H1 (cell line): ENCODE data around the gene TMEM200C. TPM values are rescaled to one million over a fixed set of nuclear protein-coding genes. Genes with fewer than 3 reads are reported as not detected.

ENCODE experiments used
- CTCF ChIA-PET: fragments of 300-600 bp; sonication (Branson Sonifier 250); formaldehyde crosslinking; loops from one replicate; lab custom pipeline; 2021; ENCODE audit not compliant: partially characterized antibody; lab: Charles Lee
- POLR2A ChIA-PET: fragments of 300-600 bp; sonication (Branson Sonifier 250); formaldehyde crosslinking; loops from one replicate; lab custom pipeline; 2021; ENCODE audit warnings: inconsistent platforms; ENCODE audit not compliant: partially characterized antibody; lab: Charles Lee
- DNase-seq, 2 experiments: peaks; one replicate each; pipeline versions ENCODE4 v3.0.0 to v3.0.0-alpha.2; 2010 to 2022; ENCODE audit warnings: low spot score in 2 of 2, low read depth in 1 of 2, mixed read lengths in 1 of 2
- FAIRE-seq: peaks from 2 replicates; lab custom pipeline; 2011; peaks lifted over from hg19 to GRCh38; lab: Jason Lieb, UNC
- H2AFZ ChIP-seq: 2 replicates; pipeline ENCODE4 v1.8.1; 2012; ENCODE audit warnings: low read length, inconsistent platforms
- H2AK5ac ChIP-seq: 2 replicates; pipeline ENCODE4 v1.6.1; 2013; ENCODE audit warnings: low read depth, low read length
- H2BK120ac ChIP-seq: replicated peaks from 2 replicates; pipeline ENCODE3; 2013; ENCODE audit warnings: low read depth, low read length, inconsistent platforms
- H2BK12ac ChIP-seq: 2 replicates; pipeline ENCODE4 v1.6.1; 2013; ENCODE audit warnings: low read depth, low read length
- H2BK15ac ChIP-seq: 2 replicates; pipeline ENCODE4 v1.6.1; 2013; ENCODE audit warnings: low read length
- H2BK20ac ChIP-seq: 2 replicates; pipeline ENCODE4 v1.6.1; 2013; ENCODE audit warnings: low read length
- H2BK5ac ChIP-seq: 2 replicates; pipeline ENCODE4 v1.6.1; 2013; ENCODE audit warnings: low read depth, low read length
- H3K14ac ChIP-seq: 2 replicates; pipeline ENCODE4 v1.6.1; 2013; ENCODE audit warnings: inconsistent platforms; ENCODE audit not compliant: insufficient read length
- H3K18ac ChIP-seq: 2 replicates; pipeline ENCODE4 v1.6.1; 2013; ENCODE audit warnings: low read length; ENCODE audit errors: extremely low read depth
- H3K23ac ChIP-seq: 2 replicates; pipeline ENCODE4 v1.6.1; 2013; ENCODE audit warnings: inconsistent platforms; ENCODE audit not compliant: insufficient read length
- H3K23me2 ChIP-seq: 2 replicates; pipeline ENCODE4 v1.6.1; 2013; ENCODE audit warnings: low read depth, low read length
- H3K27ac ChIP-seq: 2 replicates; pipeline ENCODE4 v1.6.1; 2011; ENCODE audit warnings: low read depth, low read length, inconsistent platforms
- H3K27me3 ChIP-seq, 4 experiments: replicated peaks in 1 of 4; 1 replicate in 1 of 4; 2 replicates in 3 of 4; pipeline versions ENCODE4 v1.6.1 to v1.8.1; 2011 to 2013; ENCODE audit warnings: low read length in 3 of 4, mild to moderate bottlenecking in 3 of 4, inconsistent platforms in 2 of 4, mixed read lengths in 2 of 4, moderate library complexity in 1 of 4; ENCODE audit not compliant: control insufficient read depth in 3 of 4, insufficient read depth in 3 of 4; ENCODE audit errors: extremely low read depth in 1 of 4
- H3K36me3 ChIP-seq, 4 experiments: 2 replicates each; pipeline versions ENCODE4 v1.6.1 to v1.8.1; 2011 to 2013; ENCODE audit warnings: mild to moderate bottlenecking in 4 of 4, low read length in 3 of 4, moderate library complexity in 2 of 4, control low read depth in 1 of 4, inconsistent platforms in 1 of 4; ENCODE audit not compliant: insufficient read depth in 4 of 4, control insufficient read depth in 2 of 4
- H3K4ac ChIP-seq: replicated peaks from 2 replicates; pipeline ENCODE3; 2013; ENCODE audit warnings: low read length, low read depth, mixed read lengths, inconsistent platforms; ENCODE audit not compliant: insufficient read length
- H3K4me1 ChIP-seq, 4 experiments: replicated peaks in 1 of 4; 1 replicate in 1 of 4; 2 replicates in 3 of 4; pipeline versions ENCODE4 v1.6.1 to v1.8.1; 2011 to 2013; ENCODE audit warnings: low read length in 3 of 4, inconsistent platforms in 2 of 4, mixed read lengths in 1 of 4; ENCODE audit not compliant: insufficient read depth in 4 of 4, control insufficient read depth in 3 of 4
- H3K4me2 ChIP-seq, 2 experiments: 2 replicates each; pipeline versions ENCODE4 v1.6.1 to v1.8.1; 2011 to 2013; ENCODE audit warnings: low read depth in 2 of 2, low read length in 2 of 2, control low read depth in 1 of 2, inconsistent platforms in 1 of 2, mild to moderate bottlenecking in 1 of 2; ENCODE audit not compliant: insufficient read depth in 1 of 2
- H3K4me3 ChIP-seq, 4 experiments: fragments of 200-600, 300-600 bp in 1 of 4; sonication (generic), shearing (Covaris generic), sonication (Bioruptor Twin) in 1 of 4; 2 replicates each; pipeline versions ENCODE4 v1.5.1 to v1.8.1; 2011 to 2016; ENCODE audit warnings: low read length in 4 of 4, low read depth in 3 of 4, control low read depth in 2 of 4, inconsistent platforms in 2 of 4, mild to moderate bottlenecking in 2 of 4, mixed read lengths in 1 of 4, moderate library complexity in 1 of 4; ENCODE audit not compliant: insufficient read depth in 2 of 4; ENCODE audit errors: extremely low read depth in 1 of 4
- H3K56ac ChIP-seq: replicated peaks from 2 replicates; pipeline ENCODE3; 2013; ENCODE audit warnings: low read depth, mild to moderate bottlenecking, mixed read lengths, low read length, inconsistent platforms; ENCODE audit not compliant: insufficient read length
- H3K79me1 ChIP-seq: 2 replicates; pipeline ENCODE4 v1.6.1; 2013; ENCODE audit warnings: low read depth, low read length, control low read depth
- H3K79me2 ChIP-seq, 2 experiments: 2 replicates each; pipeline versions ENCODE4 v1.6.1 to v1.8.1; 2012 to 2013; ENCODE audit warnings: low read length in 2 of 2, mild to moderate bottlenecking in 2 of 2, inconsistent platforms in 1 of 2; ENCODE audit not compliant: insufficient read depth in 2 of 2, control insufficient read depth in 1 of 2
- H3K9ac ChIP-seq, 4 experiments: replicated peaks in 1 of 4; 1 replicate in 1 of 4; 2 replicates in 3 of 4; pipeline versions ENCODE4 v1.6.1 to v1.8.1; 2011 to 2013; ENCODE audit warnings: low read depth in 3 of 4, low read length in 3 of 4, control low read depth in 2 of 4, mild to moderate bottlenecking in 2 of 4, moderate library complexity in 2 of 4, inconsistent platforms in 1 of 4; ENCODE audit errors: extremely low read depth in 1 of 4
- H3K9me3 ChIP-seq, 2 experiments: 2 replicates each; pipeline versions ENCODE4 v1.6.1 to v1.8.1; 2012 to 2013; ENCODE audit warnings: mild to moderate bottlenecking in 2 of 2, moderate library complexity in 2 of 2, control low read depth in 1 of 2, inconsistent platforms in 1 of 2, low read depth in 1 of 2, low read length in 1 of 2, mixed read lengths in 1 of 2; ENCODE audit not compliant: insufficient read depth in 2 of 2
- H4K20me1 ChIP-seq, 2 experiments: replicated peaks in 1 of 2; 2 replicates each; pipeline versions ENCODE3 to v1.8.1; 2011 to 2013; ENCODE audit warnings: inconsistent platforms in 2 of 2, low read length in 2 of 2, mild to moderate bottlenecking in 1 of 2; ENCODE audit not compliant: insufficient read depth in 2 of 2, control insufficient read depth in 1 of 2
- H4K5ac ChIP-seq: 2 replicates; pipeline ENCODE4 v1.6.1; 2013; ENCODE audit warnings: low read length, low read depth, mixed read lengths, inconsistent platforms; ENCODE audit not compliant: insufficient read length
- H4K8ac ChIP-seq: 2 replicates; pipeline ENCODE4 v1.8.0; 2013; ENCODE audit warnings: mild to moderate bottlenecking, moderate library complexity, low read length, inconsistent platforms; ENCODE audit not compliant: insufficient read depth; ENCODE audit errors: extremely low read depth
- H4K91ac ChIP-seq: replicated peaks from 2 replicates; pipeline ENCODE3; 2013; ENCODE audit warnings: low read length, mixed read lengths, inconsistent platforms; ENCODE audit not compliant: insufficient read length
- ASH2L ChIP-seq: fragments of 200-600, 300-600 bp; sonication (generic); IDR thresholded peaks from one replicate; pipeline ENCODE4 v1.7.1; 2017; ENCODE audit warnings: low read length
- BACH1 ChIP-seq: IDR thresholded peaks from 2 replicates; pipeline ENCODE4 v1.6.1; 2012; ENCODE audit warnings: low read length, improper control_type of control experiment
- CHD2 ChIP-seq: IDR thresholded peaks from 2 replicates; pipeline ENCODE4 v1.6.1; 2012; ENCODE audit warnings: low read length, improper control_type of control experiment
- E2F6 ChIP-seq: IDR thresholded peaks from 2 replicates; pipeline ENCODE4 v1.6.1; 2012; ENCODE audit warnings: inconsistent platforms
- EGR1 ChIP-seq: IDR thresholded peaks from 2 replicates; pipeline ENCODE4 v1.6.1; 2011; ENCODE audit warnings: low read depth, low read length, borderline replicate concordance
- EP300 ChIP-seq, 2 experiments: IDR thresholded peaks; 1 replicate in 1 of 2; 2 replicates in 1 of 2; pipeline ENCODE4 v1.6.1; 2011 to 2012; ENCODE audit warnings: low read depth in 2 of 2, low read length in 2 of 2, mild to moderate bottlenecking in 2 of 2, borderline replicate concordance in 1 of 2, inconsistent platforms in 1 of 2, moderate library complexity in 1 of 2
- FOSL1 ChIP-seq: IDR thresholded peaks from 2 replicates; pipeline ENCODE4 v1.6.1; 2011; ENCODE audit warnings: mild to moderate bottlenecking, low read depth, low read length, moderate library complexity; ENCODE audit not compliant: insufficient read depth
- GABPA ChIP-seq: IDR thresholded peaks from 2 replicates; pipeline ENCODE4 v1.6.1; 2011; ENCODE audit warnings: mild to moderate bottlenecking, low read length, moderate library complexity, borderline replicate concordance; ENCODE audit not compliant: insufficient read depth
- HDAC6 ChIP-seq: IDR thresholded peaks from one replicate; pipeline ENCODE4 v1.7.1; 2012; ENCODE audit warnings: low read depth, mild to moderate bottlenecking, inconsistent platforms, low read length, moderate library complexity
- SP1 ChIP-seq: IDR thresholded peaks from 2 replicates; pipeline ENCODE4 v1.6.1; 2011; ENCODE audit warnings: low read depth, low read length
- SP4 ChIP-seq: IDR thresholded peaks from 2 replicates; pipeline ENCODE4 v1.6.1; 2012; ENCODE audit warnings: low read length, inconsistent platforms
- TAF7 ChIP-seq: optimal IDR thresholded peaks from 2 replicates; pipeline ENCODE3; 2011; ENCODE audit warnings: low read depth, mild to moderate bottlenecking, inconsistent platforms, low read length, moderate library complexity, borderline replicate concordance
- USF2 ChIP-seq: IDR thresholded peaks from 2 replicates; pipeline ENCODE4 v1.6.1; 2011; ENCODE audit warnings: low read length, improper control_type of control experiment
- WGBS, 2 experiments: shearing (Covaris generic) in 1 of 2; methylation state at CpG; one replicate each; pipeline versions ENCODE4 v1.1.6 to v1.1.7; 2013 to 2015; ENCODE audit warnings: low lambda C conversion rate in 2 of 2, mixed read lengths in 2 of 2, inconsistent platforms in 1 of 2, low coverage in 1 of 2, missing lambda C conversion rate in 1 of 2; ENCODE audit not compliant: insufficient replicate concordance in 2 of 2, insufficient coverage in 1 of 2, insufficient read length in 1 of 2; ENCODE audit errors: extremely low coverage in 1 of 2, missing lambda C conversion rate in 1 of 2; 5-methylcytosine and 5-hydroxymethylcytosine counted together
- polyA plus RNA-seq, 7 experiments: library from polyadenylated mRNA; depleted of rRNA in 3 of 7; stranded (reverse) in 5 of 7; unstranded in 2 of 7; fragments of >200 nt in 5 of 7; fragments of 200-250 nt in 2 of 7; gene quantifications; 1 replicate in 5 of 7; 2 replicates in 1 of 7; 4 replicates in 1 of 7; pipeline versions ENCODE4 v1.2.1 to v1.2.3, GENCODE V29; 2011 to 2013; ENCODE audit warnings: missing spikeins in 2 of 7, mixed read lengths in 2 of 7
- total RNA-seq: library from RNA; stranded (reverse); fragmentation: NEBNext Ultra II Directional; extraction: Animal tissue kit (Norgen Biotek cat#: 25700); gene quantifications from 2 replicates; pipeline ENCODE4 v1.2.1, GENCODE V29; 2021

The TMEM200C gene
- total and polyA plus RNA-seq, 2 of the 8 experiments (the other 6 are each of a cell fraction or from before 2014, with no cell fraction given) = 3.4 to 9.6 TPM

DNA sequence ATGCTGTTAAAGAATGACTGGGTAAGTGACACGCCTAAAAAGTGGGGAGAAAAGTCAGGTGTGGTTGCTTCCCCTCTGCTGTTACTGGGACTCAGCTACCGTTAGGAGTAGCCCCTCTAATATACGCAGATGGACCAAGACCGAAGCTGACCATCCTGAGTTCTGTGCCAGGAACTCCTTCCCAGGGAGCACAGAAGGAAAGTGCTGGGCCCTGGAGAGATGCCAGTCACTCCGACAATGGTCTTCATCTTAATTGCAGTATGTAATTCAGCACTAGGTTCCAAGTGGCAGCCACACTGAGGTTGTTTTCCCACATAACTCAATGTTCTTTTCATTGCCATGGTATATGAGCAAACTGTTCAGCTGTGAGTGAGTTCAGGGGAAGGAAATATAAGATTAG, 19.6 kb upstream of the TMEM200C start:
- no peak overlapping the region for H2BK120ac ChIP-seq
- H3K23ac ChIP-seq = no peak overlapping the region
- 91% methylated on average over 5 of the region's 5 CpGs; no CpG with 5 or more reads in 1 of the 2 experiments for WGBS, 2 experiments
- H3K18ac ChIP-seq = no peak overlapping the region
- no peak overlapping the region for H2AFZ ChIP-seq
- H3K4me3 ChIP-seq = no peak overlapping the region
- no peak overlapping the region for H4K8ac ChIP-seq
- H3K79me1 ChIP-seq = no peaks in the 10 kb centered on the region
- no peak overlapping the region for H2BK15ac ChIP-seq
- no peaks in the 10 kb centered on the region for H3K23me2 ChIP-seq
- CTCF ChIA-PET = interaction anchor here (1.2 to 2.2 kb wide), 3 partner anchors 15 to 25 kb away, joined by 4 to 7 read pairs (median 4); no protein-coding TSS in a partner anchor
- H3K9ac ChIP-seq = peak overlapping the region in 1 of 4 experiments; percentile 28; a peak in 1 of 7 replicates
- no peak overlapping the region for H2BK20ac ChIP-seq
- H3K79me2 ChIP-seq = no peaks in the 10 kb centered on the region
- H4K20me1 ChIP-seq = no peaks in the 10 kb centered on the region
- no peaks in the 10 kb centered on the region for H3K9me3 ChIP-seq
- no peak overlapping the region for H2AK5ac ChIP-seq
- H3K56ac ChIP-seq = no peak overlapping the region
- no peaks in the 10 kb centered on the region for H3K27me3 ChIP-seq
- no peak overlapping the region for H2BK12ac ChIP-seq
- H2BK5ac ChIP-seq = no peak overlapping the region
- FAIRE-seq = no peak
- no peaks in the 10 kb centered on the region for H3K36me3 ChIP-seq
- no peak overlapping the region for H3K4me2 ChIP-seq
- no peak overlapping the region for H4K91ac ChIP-seq
- H4K5ac ChIP-seq = no peak overlapping the region
- POLR2A ChIA-PET = interaction anchor here (1.2 to 1.4 kb wide), 4 partner anchors 10 to 27 kb away, joined by 3 read pairs; no protein-coding TSS in a partner anchor
- H3K27ac ChIP-seq = no peak overlapping the region
- no peak overlapping the region for H3K14ac ChIP-seq
- DNase-seq = no peak
- no peak overlapping the region for H3K4ac ChIP-seq
- peaks cover 0 to 3% (median 2%) of the 10 kb centered on the region in 4 experiments; a peak in 2 of 7 replicates for H3K4me1 ChIP-seq
- TF ChIP-seq FOSL1 = no peak
- no peak for TF ChIP-seq EP300 (IDR thresholded peaks at IDR 0.05; ENCODE audit: borderline replicate concordance in 1 of 2, low read depth in 2 of 2, low read length in 2 of 2)
- TF ChIP-seq SP1 = no peak
- no peak for TF ChIP-seq ASH2L
- no peak for TF ChIP-seq BACH1
- no peak for TF ChIP-seq TAF7
- TF ChIP-seq HDAC6 = no peak
- no peak for TF ChIP-seq SP4
- no peak for TF ChIP-seq USF2
- TF ChIP-seq CHD2 = no peak
- TF ChIP-seq GABPA = no peak
- no peak for TF ChIP-seq EGR1
- no peak for TF ChIP-seq E2F6
